A549 treated with DMSO at 1 μM for 4 hours (cell line): Measurements from ENCODE around the gene ZDHHC21. TPM values are rescaled to one million over a fixed set of nuclear protein-coding genes. Genes with fewer than 3 reads are reported as not detected.

Experiments
- total RNA-seq: library from RNA; stranded (reverse); fragments of 200-300 nt; extraction: Qiagen RNA extraction; gene quantifications from 5 replicates; pipeline ENCODE4 v1.2.3, GENCODE V29; 2022; ENCODE audit warnings: low read depth

The ZDHHC21 gene, protein sequence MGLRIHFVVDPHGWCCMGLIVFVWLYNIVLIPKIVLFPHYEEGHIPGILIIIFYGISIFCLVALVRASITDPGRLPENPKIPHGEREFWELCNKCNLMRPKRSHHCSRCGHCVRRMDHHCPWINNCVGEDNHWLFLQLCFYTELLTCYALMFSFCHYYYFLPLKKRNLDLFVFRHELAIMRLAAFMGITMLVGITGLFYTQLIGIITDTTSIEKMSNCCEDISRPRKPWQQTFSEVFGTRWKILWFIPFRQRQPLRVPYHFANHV
- total RNA-seq, result 2.0 to 4.8 TPM (median 3.3 TPM) in 5 replicates

DNA sequence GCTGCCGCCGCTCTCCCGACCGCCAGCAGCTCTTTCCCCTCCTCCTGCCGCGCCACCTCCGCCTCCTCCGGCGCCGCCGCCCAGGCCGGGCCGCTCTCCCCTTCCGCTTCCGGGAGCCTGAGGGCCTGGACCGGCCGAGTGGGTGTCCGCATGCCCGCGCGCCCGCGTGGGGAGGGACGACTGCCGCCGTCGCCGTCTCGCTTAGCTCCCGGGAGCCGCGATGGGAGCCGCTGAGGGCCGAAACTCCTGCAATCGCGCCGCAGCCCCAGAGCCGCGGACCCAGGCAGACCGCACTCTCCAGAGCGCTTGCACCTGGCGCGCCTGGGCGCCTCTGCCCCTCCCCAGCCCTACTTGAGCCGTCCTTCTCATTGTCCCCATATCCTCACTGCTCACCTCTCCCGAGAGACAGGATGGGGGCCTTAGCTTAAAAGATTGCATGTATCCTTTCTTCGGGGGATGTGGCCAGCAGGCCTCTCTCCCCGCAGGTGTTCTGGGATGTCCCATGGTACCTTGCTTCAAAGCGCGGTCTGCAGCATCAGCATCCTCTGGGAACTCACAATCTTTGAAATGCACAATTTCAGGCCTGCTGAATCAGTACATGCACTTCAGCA, at the start of gene ZDHHC21:
TSS of gene ZDHHC21 (minus strand) at position 182 of the 611 bp plus-strand sequence. CDS start 19,092 bp downstream, outside the sequence.

DNA sequence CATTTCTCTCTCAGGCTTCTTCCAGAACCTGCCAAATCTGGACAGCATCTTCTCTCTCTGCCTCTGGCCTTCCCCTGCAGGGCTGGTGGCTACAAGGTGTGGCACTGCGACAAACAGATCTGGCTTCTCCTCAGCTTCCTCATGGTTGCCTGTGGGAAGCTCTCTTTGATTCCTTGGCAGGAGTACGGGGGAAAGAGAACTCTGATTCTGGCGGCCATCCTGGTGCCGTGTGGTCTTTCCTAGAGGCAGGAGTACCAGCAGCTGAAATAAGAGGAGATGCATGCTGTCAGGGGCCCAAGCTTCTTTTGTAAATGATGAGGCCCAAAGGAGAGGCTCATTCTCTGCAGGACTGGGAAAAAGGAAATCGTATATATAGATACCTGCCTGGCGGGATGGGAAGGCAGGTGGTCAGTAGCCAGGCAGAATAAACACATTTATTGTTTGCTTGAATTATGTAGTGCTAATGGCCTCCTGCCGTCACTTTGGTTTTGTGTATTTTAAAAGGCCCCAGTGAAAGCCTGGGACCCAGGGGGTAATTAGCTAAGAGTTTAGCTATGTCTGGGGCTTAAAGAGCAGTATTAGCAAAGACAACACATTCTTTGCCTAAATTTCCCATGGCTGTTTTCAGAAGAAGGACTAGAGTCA, 29.3 kb upstream of the ZDHHC21 start, which contains the start of gene CER1:
TSS of gene CER1 (minus strand) at position 343 of the 645 bp plus-strand sequence. CDS start at position 282, 61 bp downstream.

Other genes with a start within 250 kb of the ZDHHC21 start
- not detected in 5 replicates for gene CER1, start 29.3 kb upstream of the ZDHHC21 start, total RNA-seq
- gene FREM1, start 217.0 kb upstream of the ZDHHC21 start, total RNA-seq, result not detected in 5 replicates